Activated CD4-positive, alpha-beta T cell treated with anti-CD3 and anti-CD28 coated beads, Interleukin-2, Interleukin-6, amounts not matched to agents 100 ng/mL and 50 ng/mL, durations not matched to agents 16 hours and 8 hours (primary cell): ENCODE results near the gene NCKAP5.

Source experiments
- DNase-seq: peaks from one replicate; pipeline ENCODE4 v3.0.0-alpha.2; 2020

Gene NCKAP5

GRCh38 chr2:133416736-133417135, 151.5 kb downstream of the NCKAP5 start:
- no peak for DNase-seq

- no peak for DNase-seq
Measured at GRCh38 chr2:133416146-133416545, 152.1 kb downstream of the NCKAP5 start.

GRCh38 chr2:133415210-133415876, 152.9 kb downstream of the NCKAP5 start:
- DNase-seq, result no peak

DNA sequence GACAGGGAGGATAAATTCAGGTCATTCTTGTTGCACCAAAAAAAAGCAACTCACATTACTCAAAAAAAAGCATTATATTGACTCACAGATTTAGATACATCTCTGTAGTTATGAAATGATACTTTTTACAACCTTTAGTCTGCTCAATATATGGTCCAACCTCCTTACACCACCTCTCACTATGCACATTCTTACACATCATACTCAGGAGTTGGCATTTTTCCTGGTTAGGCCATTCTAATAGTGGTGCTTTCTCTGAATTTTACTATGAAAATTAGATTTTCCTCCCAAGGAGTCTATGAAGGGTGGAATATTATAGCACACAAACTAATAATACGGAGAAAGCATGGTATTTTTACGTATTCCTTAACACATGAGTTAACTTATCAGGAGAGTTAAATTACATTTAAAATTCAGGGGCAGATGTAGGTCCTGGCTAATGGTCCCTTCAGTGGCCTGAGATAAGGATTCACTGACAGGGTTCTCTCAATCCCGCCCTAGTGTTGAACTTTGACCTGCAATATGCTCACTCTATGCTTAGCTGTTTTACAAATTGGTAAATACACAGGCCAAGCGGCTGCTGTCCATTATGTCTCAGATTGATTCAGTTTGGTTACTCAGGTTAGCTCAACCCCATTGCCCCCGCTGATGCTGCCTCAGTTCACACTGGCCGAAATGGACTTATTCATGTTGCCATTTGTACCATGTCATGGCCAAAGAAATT, 153.6 kb downstream of the NCKAP5 start:
- no peak for DNase-seq

DNA sequence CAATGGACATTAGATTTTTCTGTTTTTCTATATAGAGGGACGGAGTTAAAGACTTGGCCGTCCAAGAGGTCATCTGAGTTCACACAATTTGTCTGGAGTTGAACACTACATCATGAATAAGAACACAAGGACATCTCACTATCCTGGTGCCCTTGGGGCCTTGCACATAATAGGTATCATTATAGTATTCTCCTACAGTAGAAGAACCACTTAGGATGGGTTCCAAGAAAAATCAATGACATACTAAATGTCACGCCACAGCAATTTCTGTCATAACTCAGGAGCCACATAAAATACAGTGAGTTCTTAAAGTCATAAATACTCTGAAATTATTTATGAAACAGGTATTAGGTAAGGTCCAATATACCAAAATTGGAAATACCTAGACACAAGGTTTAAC, 154.4 kb downstream of the NCKAP5 start:
- DNase-seq, result no peak

GRCh38 chr2:133412694-133413093, 155.6 kb downstream of the NCKAP5 start:
- no peak for DNase-seq

DNA sequence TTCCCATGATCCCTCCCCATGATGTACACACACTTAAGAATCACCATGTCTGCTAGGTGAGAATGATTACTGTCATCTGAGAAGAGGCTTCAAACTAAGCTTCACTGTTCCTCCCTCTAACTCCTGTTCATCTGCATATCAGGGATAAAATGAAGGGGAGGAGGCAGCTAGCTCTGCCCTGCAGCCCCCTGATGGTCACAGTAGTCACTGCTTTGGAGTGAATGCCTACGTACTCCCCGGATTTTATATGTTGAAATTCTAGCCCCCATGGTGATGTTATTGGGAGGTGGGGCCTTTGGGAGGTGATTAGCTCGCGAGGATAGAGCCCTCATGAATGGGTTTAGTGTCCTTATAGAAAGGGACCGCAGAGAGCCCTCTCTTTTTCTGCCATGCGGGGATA, 156.4 kb downstream of the NCKAP5 start:
- no peak for DNase-seq

DNA sequence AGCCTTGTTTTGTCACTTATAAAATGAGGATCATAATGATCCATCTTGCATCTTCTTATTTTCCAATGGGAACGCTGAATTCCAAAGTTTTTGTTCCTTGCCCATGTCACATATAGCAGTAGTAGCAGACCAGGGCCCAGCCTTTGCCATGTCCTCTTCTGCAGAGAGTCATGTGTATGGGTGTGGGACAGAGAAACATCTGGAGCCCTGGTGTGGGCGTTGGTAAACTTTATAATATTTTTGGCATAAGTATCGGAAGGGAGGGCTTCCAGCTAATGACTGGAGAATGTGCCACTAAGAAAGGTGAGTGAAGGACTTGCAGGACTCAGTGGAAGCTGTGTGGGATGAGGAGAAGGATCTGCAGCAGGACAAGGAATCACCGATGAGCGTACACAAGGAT, 157.2 kb downstream of the NCKAP5 start:
- no peak for DNase-seq

- DNase-seq, result no peak
Measured at GRCh38 chr2:133409581-133410285, 158.5 kb downstream of the NCKAP5 start.

GRCh38 chr2:133408671-133409070, 159.6 kb downstream of the NCKAP5 start:
- no peak for DNase-seq

DNA sequence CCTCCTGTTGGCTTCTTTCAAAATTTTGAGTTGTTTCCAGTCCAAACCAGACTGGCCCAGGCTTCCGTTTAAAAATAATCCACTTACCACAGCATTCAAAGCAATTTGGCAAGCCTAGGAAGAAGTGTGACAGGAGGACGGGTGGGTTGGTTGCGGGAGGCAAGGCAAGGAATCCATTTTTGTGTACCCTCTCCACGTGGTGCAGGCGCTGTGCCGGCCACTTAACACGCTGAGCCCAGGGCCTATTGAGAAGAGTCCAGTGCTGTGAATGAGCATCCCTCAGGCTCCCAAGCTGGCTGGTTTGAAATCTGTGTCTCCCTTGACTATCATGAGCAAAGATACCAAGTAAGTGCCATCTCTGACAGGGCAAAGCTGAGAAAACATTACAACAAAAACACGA, 160.9 kb downstream of the NCKAP5 start:
- no peak for DNase-seq

DNA sequence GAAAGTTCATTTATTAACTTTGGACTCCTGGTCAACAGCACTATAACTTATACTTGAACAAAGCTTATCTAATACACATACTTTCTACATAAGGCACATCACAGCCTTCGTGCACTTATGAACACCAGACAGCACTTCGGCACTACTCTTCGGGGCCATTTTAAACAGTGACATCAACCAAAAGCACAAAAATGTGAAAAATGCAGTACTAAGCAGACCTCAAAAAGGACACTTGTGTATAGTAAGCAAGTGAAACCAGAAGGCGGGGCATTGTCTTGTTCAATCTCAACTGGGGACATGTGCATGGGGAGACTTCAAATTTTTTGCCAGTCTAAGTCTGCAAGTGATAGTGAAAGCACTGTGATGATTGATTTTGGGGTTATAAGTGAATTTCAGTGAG, 163.0 kb downstream of the NCKAP5 start:
- no peak for DNase-seq

GRCh38 chr2:133400411-133400810, 167.9 kb downstream of the NCKAP5 start:
- DNase-seq, result no peak

- no peak for DNase-seq
Measured at GRCh38 chr2:133393895-133394294, 174.4 kb downstream of the NCKAP5 start.

DNA sequence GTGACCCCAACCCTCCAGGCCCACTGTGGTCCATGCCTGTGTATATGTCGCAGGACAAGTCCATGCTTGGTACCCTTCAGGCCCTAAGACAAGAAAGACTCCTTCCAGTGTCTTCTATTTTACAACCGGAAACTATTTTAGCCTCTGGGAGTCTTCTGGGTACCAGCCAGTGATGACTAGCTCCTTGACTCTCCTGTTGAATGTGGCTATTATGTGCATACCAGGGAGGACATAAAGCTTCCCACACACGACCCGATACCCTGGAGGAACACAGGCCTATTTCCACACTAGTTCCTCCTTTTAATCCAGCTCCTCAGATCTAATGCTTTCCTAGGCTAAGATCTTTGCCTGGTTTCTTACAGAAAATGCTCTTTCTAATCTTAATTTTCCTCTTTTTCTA, 178.1 kb downstream of the NCKAP5 start:
- no peak for DNase-seq

DNA sequence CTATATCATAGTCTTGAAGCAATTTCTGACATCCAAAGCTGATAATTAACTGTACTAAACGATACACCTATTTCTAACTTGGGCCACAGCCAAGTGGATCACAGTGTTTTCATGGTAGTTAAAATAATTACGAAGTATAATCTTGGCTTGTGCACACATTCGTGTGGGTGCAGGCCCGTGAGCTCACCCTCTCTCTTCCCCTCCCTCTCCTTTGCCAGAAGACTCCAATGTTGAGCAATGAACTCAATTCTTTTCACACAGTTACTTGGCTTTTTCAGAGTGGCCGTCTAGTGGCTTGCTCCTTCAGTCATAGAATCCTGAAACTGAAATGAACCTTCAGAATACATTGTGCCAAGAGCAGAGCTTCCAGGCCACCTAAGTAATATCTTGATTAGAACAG, 178.7 kb downstream of the NCKAP5 start:
- no peak for DNase-seq

DNA sequence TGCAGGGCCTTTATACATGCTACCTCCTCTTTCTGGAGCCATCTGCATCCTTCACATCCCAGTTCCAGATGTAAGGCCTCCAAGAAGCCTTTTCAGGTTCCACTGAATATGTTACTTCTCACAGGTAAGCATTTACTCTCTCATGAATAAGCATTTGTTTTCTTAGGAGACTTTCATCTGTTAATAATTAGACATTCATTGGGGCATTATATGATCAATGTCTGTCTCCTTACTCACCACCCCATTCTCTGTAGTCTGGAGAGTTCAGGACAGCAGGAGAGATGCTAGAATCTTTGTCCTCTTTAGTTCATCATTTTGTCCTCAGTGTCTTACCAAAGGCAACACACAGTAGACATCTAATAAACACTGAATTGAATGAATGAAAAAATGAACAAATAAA, 185.7 kb downstream of the NCKAP5 start:
- no peak for DNase-seq

GRCh38 chr2:133380991-133381390, 187.3 kb downstream of the NCKAP5 start:
- no peak for DNase-seq

DNA sequence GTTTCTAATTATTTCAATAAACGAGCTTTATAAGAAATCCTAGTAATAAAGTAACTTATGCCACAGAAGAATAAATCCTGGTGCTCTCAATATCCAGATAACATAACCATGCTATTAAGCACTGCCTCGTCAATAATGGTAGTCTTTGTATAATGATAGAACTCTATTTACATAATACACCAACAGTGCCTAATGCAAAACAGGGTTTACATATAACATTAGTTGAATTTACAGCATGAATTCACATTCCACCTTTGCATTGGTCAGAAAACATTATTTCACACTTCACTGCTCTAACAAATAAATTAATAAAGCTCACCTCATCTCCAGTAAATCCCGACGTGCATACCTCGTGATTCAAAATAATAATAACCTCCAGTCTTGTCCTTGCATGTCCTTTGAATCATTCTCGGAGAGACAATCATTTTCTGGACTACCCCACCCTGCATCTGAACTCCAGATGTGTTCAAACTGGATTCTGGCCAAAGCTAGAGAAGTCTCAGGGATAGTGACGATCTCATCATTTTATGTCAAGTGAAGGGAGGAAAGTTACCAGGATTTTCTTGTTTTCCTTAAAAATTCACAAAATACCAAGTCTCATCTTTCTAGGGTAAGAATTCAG, 189.2 kb downstream of the NCKAP5 start:
- DNase-seq, result no peak

DNA sequence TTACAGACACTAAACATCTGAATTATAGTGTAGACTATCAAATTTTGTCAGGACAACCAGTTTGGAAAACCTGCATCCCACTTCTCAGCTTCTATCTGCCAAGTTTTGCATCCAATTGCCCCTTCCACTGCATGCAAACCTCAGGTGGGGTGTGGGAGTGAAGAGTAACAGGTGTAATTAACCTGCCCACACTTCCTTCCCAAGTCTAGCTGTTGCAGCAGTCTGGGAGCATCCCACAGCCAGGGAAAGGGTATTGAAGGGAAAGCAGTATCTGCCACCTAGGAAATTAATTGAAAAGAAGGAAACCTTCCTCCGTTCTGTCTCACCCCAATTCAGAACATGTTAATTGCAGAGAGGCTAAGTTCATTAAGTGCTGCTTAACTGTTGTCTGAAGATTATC, 189.9 kb downstream of the NCKAP5 start:
- no peak for DNase-seq

DNA sequence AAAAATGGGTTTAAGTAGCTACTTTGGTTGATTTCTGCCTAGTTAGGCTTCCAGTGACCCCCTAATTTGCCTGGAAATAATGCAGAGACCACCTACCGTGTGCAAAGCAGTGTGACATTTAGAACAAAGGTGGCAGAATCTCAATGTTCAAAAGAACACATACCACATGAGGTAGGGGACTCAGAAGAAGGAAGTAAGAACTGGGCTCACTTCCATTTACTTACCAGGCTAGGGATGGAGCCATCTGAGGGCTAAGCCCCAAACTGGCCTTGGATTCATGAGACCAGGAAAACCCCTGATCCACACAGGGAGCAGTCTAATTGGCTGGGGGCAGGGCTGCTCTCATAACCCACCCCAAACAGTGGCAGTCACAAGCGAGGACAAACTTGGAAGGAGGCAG, 190.7 kb downstream of the NCKAP5 start:
- no peak for DNase-seq

- DNase-seq, result no peak
Measured at GRCh38 chr2:133377021-133377481, 191.2 kb downstream of the NCKAP5 start.

DNA sequence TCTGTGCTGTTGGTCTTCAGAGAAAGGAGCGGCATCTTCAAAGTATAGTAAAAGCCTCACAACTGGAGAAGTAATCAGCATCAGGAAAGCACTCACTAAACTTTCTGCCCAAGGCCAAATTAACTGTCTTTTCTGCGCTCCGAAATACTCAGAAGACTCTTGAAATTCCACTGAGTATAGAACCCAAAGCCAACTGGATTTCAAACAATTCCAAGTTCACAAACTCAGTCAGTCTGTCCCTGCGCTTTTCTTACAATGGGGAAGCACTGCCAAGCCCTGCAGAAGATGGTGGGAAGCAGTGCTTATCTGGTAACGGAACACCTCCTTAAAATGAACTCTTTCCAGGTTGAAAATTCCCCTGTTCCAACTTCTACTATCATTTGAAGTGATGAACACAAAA, 193.5 kb downstream of the NCKAP5 start:
- DNase-seq, result no peak

DNA sequence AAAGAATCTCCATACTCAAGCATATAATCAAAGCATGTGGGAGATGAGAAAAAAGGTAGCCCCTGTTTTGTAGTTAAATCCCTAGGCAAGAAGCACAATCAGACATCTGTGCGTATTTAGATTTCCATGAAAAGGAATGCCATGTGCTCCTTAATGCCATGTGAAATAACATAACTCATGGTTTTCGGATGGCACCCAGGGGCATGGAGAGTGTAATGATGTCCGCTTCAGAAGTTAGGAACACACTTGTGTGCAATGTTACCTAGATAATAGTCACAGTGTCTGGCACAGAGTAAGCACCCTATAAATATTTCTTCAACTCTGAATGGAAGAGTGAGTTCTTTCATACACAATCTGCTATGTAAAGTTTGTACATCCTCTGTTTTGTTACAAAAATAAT, 197.0 kb downstream of the NCKAP5 start:
- DNase-seq, result no peak
